ENCODE data around the gene CFAP58. TPM values are rescaled to one million over a fixed set of nuclear protein-coding genes. Genes with fewer than 3 reads are reported as not detected.

Gene CFAP58
- total RNA-seq, 4 donors from 2014 or later = 0.13 to 0.41 (median 0.19) TPM; not detected in 1

- no peak for DNase-seq
- Histone ChIP-seq H3K9me3 (no peaks in the 10 kb centered on the region), H3K27ac (no peak overlapping the region), H3K4me3 (no peak overlapping the region), H3K4me1 (no peaks in the 10 kb centered on the region), H3K27me3 (peaks cover 0 to 7% (median 0%) of the 10 kb centered on the region in 4 donors), H3K36me3 (no peaks in the 10 kb centered on the region)
- TF ChIP-seq, protein P1, sequence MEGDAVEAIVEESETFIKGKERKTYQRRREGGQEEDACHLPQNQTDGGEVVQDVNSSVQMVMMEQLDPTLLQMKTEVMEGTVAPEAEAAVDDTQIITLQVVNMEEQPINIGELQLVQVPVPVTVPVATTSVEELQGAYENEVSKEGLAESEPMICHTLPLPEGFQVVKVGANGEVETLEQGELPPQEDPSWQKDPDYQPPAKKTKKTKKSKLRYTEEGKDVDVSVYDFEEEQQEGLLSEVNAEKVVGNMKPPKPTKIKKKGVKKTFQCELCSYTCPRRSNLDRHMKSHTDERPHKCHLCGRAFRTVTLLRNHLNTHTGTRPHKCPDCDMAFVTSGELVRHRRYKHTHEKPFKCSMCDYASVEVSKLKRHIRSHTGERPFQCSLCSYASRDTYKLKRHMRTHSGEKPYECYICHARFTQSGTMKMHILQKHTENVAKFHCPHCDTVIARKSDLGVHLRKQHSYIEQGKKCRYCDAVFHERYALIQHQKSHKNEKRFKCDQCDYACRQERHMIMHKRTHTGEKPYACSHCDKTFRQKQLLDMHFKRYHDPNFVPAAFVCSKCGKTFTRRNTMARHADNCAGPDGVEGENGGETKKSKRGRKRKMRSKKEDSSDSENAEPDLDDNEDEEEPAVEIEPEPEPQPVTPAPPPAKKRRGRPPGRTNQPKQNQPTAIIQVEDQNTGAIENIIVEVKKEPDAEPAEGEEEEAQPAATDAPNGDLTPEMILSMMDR (IDR thresholded peaks at IDR 0.05) = no peak
- no peak for TF ChIP-seq POLR2A (IDR thresholded peaks at IDR 0.05)
- 73 to 87% methylated on average over 3 of the region's 3 CpGs for WGBS, 2 donors
- intact Hi-C loops (cut with DNase I) = no loop called here
These were observed 95.8 kb downstream of the CFAP58 start for GRCh38 chr10:104449391-104449790.

DNA sequence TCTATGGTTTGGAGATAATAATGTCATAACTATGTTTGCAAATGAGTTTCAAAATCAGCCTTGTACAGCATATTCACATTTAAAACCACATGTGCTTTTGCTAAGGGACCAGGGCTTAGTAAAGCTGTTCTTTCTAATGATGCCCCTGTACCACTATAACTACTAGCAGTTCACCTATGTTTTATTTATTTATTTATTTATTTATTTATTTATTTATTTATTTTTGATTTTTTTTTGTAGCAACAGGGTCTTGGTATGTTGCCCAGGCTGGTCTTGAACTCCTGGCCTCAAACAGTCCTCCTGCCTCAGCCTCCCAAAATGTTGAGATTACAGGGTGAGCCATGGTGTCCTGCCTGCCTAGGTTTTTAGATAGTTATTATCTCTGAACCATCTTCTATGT, 96.9 kb downstream of the CFAP58 start:
- intact Hi-C loops (cut with DNase I) = no loop called here
- no peak overlapping the region for H3K27ac ChIP-seq
- no peaks in the 10 kb centered on the region for H3K9me3 ChIP-seq
- DNase-seq = no peak
- H3K4me1 ChIP-seq = no peaks in the 10 kb centered on the region
- TF ChIP-seq, protein P1 (IDR thresholded peaks at IDR 0.05) = no peak
- TF ChIP-seq POLR2A (IDR thresholded peaks at IDR 0.05) = no peak
- H3K36me3 ChIP-seq = no peaks in the 10 kb centered on the region
- H3K27me3 ChIP-seq = peaks cover 0 to 7% (median 0%) of the 10 kb centered on the region in 4 donors
- H3K4me3 ChIP-seq = no peak overlapping the region

GRCh38 chr10:104450954-104451353, 97.3 kb downstream of the CFAP58 start:
- no peak for TF ChIP-seq POLR2A (IDR thresholded peaks at IDR 0.05)
- TF ChIP-seq, protein P1 (IDR thresholded peaks at IDR 0.05) = no peak
- Histone ChIP-seq H3K4me3 (no peak overlapping the region), H3K27ac (no peak overlapping the region), H3K4me1 (no peaks in the 10 kb centered on the region), H3K36me3 (no peaks in the 10 kb centered on the region), H3K9me3 (no peaks in the 10 kb centered on the region), H3K27me3 (peaks cover 0 to 7% (median 0%) of the 10 kb centered on the region in 4 donors)
- 58 to 66% methylated on average over 5 of the region's 5 CpGs for WGBS, 2 donors
- no peak for DNase-seq
- intact Hi-C loops (cut with DNase I) = no loop called here

DNA sequence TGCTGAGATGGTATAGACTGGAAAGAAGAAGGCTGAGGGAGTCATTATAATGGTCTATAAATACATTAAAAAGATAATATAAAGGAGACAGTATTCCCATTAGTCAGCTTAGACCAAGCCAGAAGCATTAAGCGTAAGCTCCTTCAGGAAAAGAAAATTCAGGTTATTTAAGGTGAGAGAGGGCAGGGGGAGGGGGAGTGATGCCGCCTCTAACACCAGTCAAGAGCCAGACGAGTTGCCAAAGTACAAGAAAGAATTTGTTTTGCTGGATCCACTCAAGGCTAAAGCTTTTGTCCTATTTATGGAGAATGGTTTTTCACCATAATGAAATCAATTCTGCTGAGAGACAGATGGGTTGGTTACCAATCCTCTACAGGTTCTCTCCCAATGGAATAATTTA, 99.3 kb downstream of the CFAP58 start:
- H3K4me1 ChIP-seq = no peaks in the 10 kb centered on the region
- H3K9me3 ChIP-seq = no peaks in the 10 kb centered on the region
- peaks cover 0 to 2% (median 0%) of the 10 kb centered on the region in 4 donors for H3K27me3 ChIP-seq
- H3K27ac ChIP-seq = no peak overlapping the region
- H3K36me3 ChIP-seq = no peaks in the 10 kb centered on the region
- intact Hi-C loops (cut with DNase I) = no loop called here
- no peak for TF ChIP-seq POLR2A (IDR thresholded peaks at IDR 0.05)
- TF ChIP-seq, protein P1 (IDR thresholded peaks at IDR 0.05) = no peak
- DNase-seq = no peak
- WGBS, 2 donors = 67 to 77% methylated on average over 3 of the region's 3 CpGs
- no peak overlapping the region for H3K4me3 ChIP-seq

DNA sequence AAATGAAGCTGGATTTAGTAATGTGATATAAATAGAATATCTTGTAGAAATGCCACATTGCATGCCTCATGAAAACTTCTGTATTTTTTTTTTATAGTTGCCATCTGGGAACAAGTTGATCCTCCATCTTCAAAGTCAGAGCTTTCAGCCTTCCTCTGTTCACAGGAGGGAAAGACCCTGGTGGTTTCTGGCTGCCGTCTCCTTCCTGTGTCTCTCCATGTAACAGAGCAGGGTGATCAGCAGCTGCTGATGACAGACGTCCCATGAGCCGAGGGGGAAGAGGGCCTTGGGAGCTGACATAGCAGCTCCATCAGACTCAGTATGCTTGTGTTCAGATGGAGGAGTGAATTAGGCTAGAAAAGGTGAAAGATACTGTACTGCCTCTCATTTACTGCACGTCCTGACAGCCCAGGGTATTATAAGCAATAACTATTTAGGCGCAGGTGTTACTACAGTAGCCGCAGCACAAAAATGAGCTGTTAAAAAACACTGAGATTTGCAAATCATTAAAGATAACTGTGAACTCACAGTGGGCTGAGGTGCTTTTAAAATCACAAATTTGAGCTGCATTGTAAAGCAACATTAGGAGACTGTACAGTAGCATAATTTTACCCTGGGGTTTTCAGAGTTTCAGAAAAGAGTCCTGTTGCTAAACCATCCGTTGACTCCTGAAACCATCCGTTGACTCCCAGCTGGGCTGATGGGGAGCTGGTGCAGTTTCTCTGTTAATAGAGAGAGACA, 103.3 kb downstream of the CFAP58 start:
- intact Hi-C loops (cut with DNase I) = no loop called here
- no peak for DNase-seq
- no peak overlapping the region for H3K4me3 ChIP-seq
- no peaks in the 10 kb centered on the region for H3K4me1 ChIP-seq
- no peaks in the 10 kb centered on the region for H3K27me3 ChIP-seq
- H3K9me3 ChIP-seq = no peaks in the 10 kb centered on the region
- H3K36me3 ChIP-seq = no peaks in the 10 kb centered on the region
- H3K27ac ChIP-seq = no peak overlapping the region
- no peak for TF ChIP-seq POLR2A (IDR thresholded peaks at IDR 0.05)
- TF ChIP-seq, protein P1 (IDR thresholded peaks at IDR 0.05) = no peak
- 45 to 47% methylated on average over 7 of the region's 8 CpGs for WGBS, 2 donors
